ENCODE measurements around the gene KHDC1.

KHDC1 gene

DNA sequence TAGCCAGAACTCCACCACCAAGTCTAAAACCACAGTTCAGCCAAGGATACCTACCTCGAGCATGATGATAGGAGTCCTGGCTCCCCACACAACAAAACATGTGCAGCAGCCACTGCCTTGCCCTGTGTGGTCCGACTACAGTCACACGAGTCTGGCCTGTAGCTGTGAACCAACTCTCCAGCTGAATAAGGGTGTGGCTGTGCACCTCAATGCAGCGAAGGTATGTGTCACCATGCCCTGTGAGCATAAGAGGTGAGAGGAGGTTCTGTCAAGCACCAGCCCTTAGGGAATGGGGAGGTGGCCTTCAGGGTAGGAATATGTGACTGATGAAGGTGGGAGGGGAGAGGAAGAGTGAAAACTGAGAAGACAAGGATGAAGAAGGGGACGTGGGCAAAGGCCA lies 21.0 kb downstream of the KHDC1 start:
- Histone ChIP-seq H3K36me3 (ENCODE audit: low read length) (no peaks in the 10 kb centered on the region), H3F3A (ENCODE audit: insufficient read depth) (no peaks in the 10 kb centered on the region)
- no peak for TF ChIP-seq EZH2phosphoT487 (conservative IDR thresholded peaks at IDR 0.05; ENCODE audit: low read length)
- TF ChIP-seq, protein P1, sequence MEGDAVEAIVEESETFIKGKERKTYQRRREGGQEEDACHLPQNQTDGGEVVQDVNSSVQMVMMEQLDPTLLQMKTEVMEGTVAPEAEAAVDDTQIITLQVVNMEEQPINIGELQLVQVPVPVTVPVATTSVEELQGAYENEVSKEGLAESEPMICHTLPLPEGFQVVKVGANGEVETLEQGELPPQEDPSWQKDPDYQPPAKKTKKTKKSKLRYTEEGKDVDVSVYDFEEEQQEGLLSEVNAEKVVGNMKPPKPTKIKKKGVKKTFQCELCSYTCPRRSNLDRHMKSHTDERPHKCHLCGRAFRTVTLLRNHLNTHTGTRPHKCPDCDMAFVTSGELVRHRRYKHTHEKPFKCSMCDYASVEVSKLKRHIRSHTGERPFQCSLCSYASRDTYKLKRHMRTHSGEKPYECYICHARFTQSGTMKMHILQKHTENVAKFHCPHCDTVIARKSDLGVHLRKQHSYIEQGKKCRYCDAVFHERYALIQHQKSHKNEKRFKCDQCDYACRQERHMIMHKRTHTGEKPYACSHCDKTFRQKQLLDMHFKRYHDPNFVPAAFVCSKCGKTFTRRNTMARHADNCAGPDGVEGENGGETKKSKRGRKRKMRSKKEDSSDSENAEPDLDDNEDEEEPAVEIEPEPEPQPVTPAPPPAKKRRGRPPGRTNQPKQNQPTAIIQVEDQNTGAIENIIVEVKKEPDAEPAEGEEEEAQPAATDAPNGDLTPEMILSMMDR (IDR thresholded peaks at IDR 0.05; ENCODE audit: insufficient read depth, low read length, poor library complexity, severe bottlenecking): no peak

DNA sequence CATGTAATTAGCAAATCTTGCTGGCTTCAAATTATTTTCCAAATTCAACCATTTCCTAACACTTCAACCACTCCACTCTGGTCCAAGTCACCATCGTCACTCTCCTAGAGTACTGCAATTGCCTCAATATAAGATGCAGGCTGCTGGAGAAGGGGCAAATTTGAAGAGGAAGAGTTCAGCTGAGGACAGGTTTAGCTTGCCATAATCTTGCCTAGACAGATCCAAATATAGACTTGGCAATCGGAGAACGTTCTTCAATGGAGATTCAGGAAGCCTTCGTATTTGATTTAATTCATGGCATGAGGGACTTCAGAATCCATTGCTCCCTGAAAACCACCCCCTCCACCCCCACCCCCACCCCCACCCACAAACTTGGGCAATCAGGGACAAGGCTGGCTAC lies 22.3 kb downstream of the KHDC1 start:
- H3K4me2 ChIP-seq (ENCODE audit: low read depth, low read length, poor library complexity, severe bottlenecking): no peak overlapping the region
- no peak overlapping the region for H3K9ac ChIP-seq (ENCODE audit: low read length)
- no peaks in the 10 kb centered on the region for H3K9me2 ChIP-seq (replicated peaks; ENCODE audit: insufficient read depth, low read length)
- H3K27ac ChIP-seq (ENCODE audit: low read depth, low read length): no peak overlapping the region
- no peaks in the 10 kb centered on the region for H3K79me2 ChIP-seq (ENCODE audit: insufficient read depth, low read length)
- no peaks in the 10 kb centered on the region for H3K36me3 ChIP-seq (ENCODE audit: low read length)
- no peaks in the 10 kb centered on the region for H4K20me1 ChIP-seq (ENCODE audit: low read depth, low read length)
- H3K9me3 ChIP-seq (ENCODE audit: insufficient read depth, low read length): no peaks in the 10 kb centered on the region
- no peaks in the 10 kb centered on the region for H3F3A ChIP-seq (ENCODE audit: insufficient read depth)
- H3K4me3 ChIP-seq (ENCODE audit: insufficient read depth, low read length, poor library complexity, severe bottlenecking): no peak overlapping the region
- no peak overlapping the region for H2AFZ ChIP-seq (ENCODE audit: low read depth, low read length, severe bottlenecking)
- TF ChIP-seq EZH2phosphoT487 (conservative IDR thresholded peaks at IDR 0.05; ENCODE audit: low read length): no peak
- TF ChIP-seq, protein P1 (IDR thresholded peaks at IDR 0.05; ENCODE audit: insufficient read depth, low read length, poor library complexity, severe bottlenecking): no peak
- H3K27me3 ChIP-seq (ENCODE audit: low read length): no peaks in the 10 kb centered on the region

More for the DNA sequence above, 21.0 kb downstream of the KHDC1 start:
- Histone ChIP-seq H2AFZ (ENCODE audit: low read depth, low read length, severe bottlenecking) (no peak overlapping the region), H3K9ac (ENCODE audit: low read length) (no peak overlapping the region), H3K4me3 (ENCODE audit: insufficient read depth, low read length, poor library complexity, severe bottlenecking) (no peak overlapping the region), H3K27me3 (ENCODE audit: low read length) (no peaks in the 10 kb centered on the region), H3K4me2 (ENCODE audit: low read depth, low read length, poor library complexity, severe bottlenecking) (no peak overlapping the region), H3K27ac (ENCODE audit: low read depth, low read length) (no peak overlapping the region), H4K20me1 (ENCODE audit: low read depth, low read length) (no peaks in the 10 kb centered on the region), H3K9me3 (ENCODE audit: insufficient read depth, low read length) (no peaks in the 10 kb centered on the region), H3K9me2 (replicated peaks; ENCODE audit: insufficient read depth, low read length) (no peaks in the 10 kb centered on the region), H3K79me2 (ENCODE audit: insufficient read depth, low read length) (no peaks in the 10 kb centered on the region)

DNA sequence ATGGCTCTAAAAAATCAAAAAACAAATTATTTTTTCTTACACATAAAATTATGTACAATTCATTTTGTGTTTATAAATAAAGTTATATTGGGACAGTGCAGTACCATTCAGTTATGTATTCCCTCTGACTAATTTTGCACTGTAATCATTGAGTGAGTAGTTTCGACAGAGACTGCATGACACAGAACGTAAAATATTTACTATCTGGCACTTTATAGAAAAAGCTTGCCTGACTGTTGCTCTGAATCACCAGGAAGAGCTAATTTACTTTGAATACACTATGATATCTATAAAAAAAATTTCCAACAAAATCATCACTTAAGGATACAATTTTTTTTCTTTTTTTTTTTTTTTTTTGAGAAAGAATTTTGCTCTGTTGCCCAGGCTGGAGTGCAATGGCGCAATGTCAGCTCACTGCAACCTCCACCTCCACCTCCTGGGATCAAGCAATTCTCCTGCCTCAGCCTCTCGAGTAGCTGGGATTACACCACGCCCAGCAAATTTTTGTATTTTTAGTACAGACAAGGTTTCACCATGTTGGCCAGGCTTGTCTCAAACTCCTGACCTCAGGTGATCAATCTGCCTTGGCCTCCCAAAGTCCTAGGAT lies 26.7 kb downstream of the KHDC1 start:
- H3K4me2 ChIP-seq (ENCODE audit: low read depth, low read length, poor library complexity, severe bottlenecking): no peak overlapping the region
- H2AFZ ChIP-seq (ENCODE audit: low read depth, low read length, severe bottlenecking): no peak overlapping the region
- TF ChIP-seq, protein P1 (IDR thresholded peaks at IDR 0.05; ENCODE audit: insufficient read depth, low read length, poor library complexity, severe bottlenecking): no peak
- no peak for TF ChIP-seq EZH2phosphoT487 (conservative IDR thresholded peaks at IDR 0.05; ENCODE audit: low read length)
- H3K4me3 ChIP-seq (ENCODE audit: insufficient read depth, low read length, poor library complexity, severe bottlenecking): no peak overlapping the region
- no peak overlapping the region for H3K27ac ChIP-seq (ENCODE audit: low read depth, low read length)
- no peaks in the 10 kb centered on the region for H4K20me1 ChIP-seq (ENCODE audit: low read depth, low read length)
- no peaks in the 10 kb centered on the region for H3K36me3 ChIP-seq (ENCODE audit: low read length)
- no peak overlapping the region for H3K9ac ChIP-seq (ENCODE audit: low read length)
- no peaks in the 10 kb centered on the region for H3K9me3 ChIP-seq (ENCODE audit: insufficient read depth, low read length)
- no peaks in the 10 kb centered on the region for H3K79me2 ChIP-seq (ENCODE audit: insufficient read depth, low read length)
- H3F3A ChIP-seq (ENCODE audit: insufficient read depth): no peaks in the 10 kb centered on the region
- H3K9me2 ChIP-seq (replicated peaks; ENCODE audit: insufficient read depth, low read length): no peaks in the 10 kb centered on the region
- H3K27me3 ChIP-seq (ENCODE audit: low read length): no peaks in the 10 kb centered on the region
